HEK293T (cell line): ENCODE data around the gene TTLL11.

Experiments
- CTCF ChIA-PET: fragments of 350-600 bp; formaldehyde crosslinking; extraction: SDS; loops from one replicate; lab custom pipeline; 2021; ENCODE audit warnings: antibody characterized with exemption, inconsistent platforms; lab: Yijun Ruan, JAX
- POLR2A ChIA-PET: fragments of 350-600 bp; formaldehyde crosslinking; extraction: SDS; loops from one replicate; lab custom pipeline; 2020; ENCODE audit warnings: antibody characterized with exemption, inconsistent platforms; lab: Yijun Ruan, JAX
- DNase-seq: peaks from one replicate; pipeline ENCODE4 v3.0.0; 2012; ENCODE audit warnings: mixed read lengths; ENCODE audit errors: extremely low spot score
- ARNT ChIP-seq: fragments of 450-650 bp; IDR thresholded peaks from 2 replicates; pipeline ENCODE4 v1.6.1; 2017; ENCODE audit warnings: mild to moderate bottlenecking
- BHLHE40 ChIP-seq: fragments of 450-650 bp; IDR thresholded peaks from 2 replicates; pipeline ENCODE4 v1.6.1; 2016; ENCODE audit warnings: mild to moderate bottlenecking, moderate library complexity, borderline replicate concordance
- CTBP1 ChIP-seq: fragments of 450-650 bp; IDR thresholded peaks from 2 replicates; pipeline ENCODE4 v1.6.1; 2016; ENCODE audit warnings: borderline replicate concordance
- ELF4 ChIP-seq: fragments of 450-650 bp; IDR thresholded peaks from 2 replicates; pipeline ENCODE4 v1.6.1; 2017; ENCODE audit warnings: antibody characterized with exemption
- FOXA1 ChIP-seq: fragments of 450-650 bp; IDR thresholded peaks from 2 replicates; pipeline ENCODE4 v1.6.1; 2016; ENCODE audit warnings: mild to moderate bottlenecking
- FOXK2 ChIP-seq: fragments of 450-650 bp; IDR thresholded peaks from 2 replicates; pipeline ENCODE4 v1.6.1; 2016; ENCODE audit warnings: mild to moderate bottlenecking
- FOXM1 ChIP-seq: fragments of 450-650 bp; IDR thresholded peaks from 2 replicates; pipeline ENCODE4 v1.6.1; 2017; ENCODE audit warnings: mild to moderate bottlenecking, borderline replicate concordance
- HDGF ChIP-seq: fragments of 450-650 bp; IDR thresholded peaks from 2 replicates; pipeline ENCODE4 v1.6.1; 2017; ENCODE audit warnings: antibody characterized with exemption, borderline replicate concordance
- L3MBTL2 ChIP-seq: fragments of 450-650 bp; conservative IDR thresholded peaks from 2 replicates; pipeline ENCODE4 v1.6.1; 2016; ENCODE audit warnings: mild to moderate bottlenecking
- LEF1 ChIP-seq: fragments of 450-650 bp; IDR thresholded peaks from 2 replicates; pipeline ENCODE4 v1.6.1; 2017; ENCODE audit warnings: mild to moderate bottlenecking, borderline replicate concordance
- NFRKB ChIP-seq: fragments of 450-650 bp; IDR thresholded peaks from 2 replicates; pipeline ENCODE4 v1.6.1; 2016; ENCODE audit warnings: mild to moderate bottlenecking, moderate library complexity
- PKNOX1 ChIP-seq: fragments of 450-650 bp; IDR thresholded peaks from 2 replicates; pipeline ENCODE4 v1.6.1; 2016
- SP1 ChIP-seq: fragments of 450-650 bp; IDR thresholded peaks from 2 replicates; pipeline ENCODE4 v1.6.1; 2017
- SUZ12 ChIP-seq: fragments of 450-650 bp; IDR thresholded peaks from 2 replicates; pipeline ENCODE4 v1.6.1; 2016; ENCODE audit warnings: mild to moderate bottlenecking
- TARDBP ChIP-seq: fragments of 450-650 bp; IDR thresholded peaks from 2 replicates; pipeline ENCODE4 v1.6.1; 2016
- ZNF384 ChIP-seq: fragments of 450-650 bp; IDR thresholded peaks from 2 replicates; pipeline ENCODE4 v1.6.1; 2016

Gene TTLL11

GRCh38 chr9:121962421-121962820, 130.7 kb downstream of the TTLL11 start:
- TF ChIP-seq CTBP1: no peak
- no peak for TF ChIP-seq FOXK2
- TF ChIP-seq L3MBTL2: no peak
- TF ChIP-seq FOXA1: no peak
- no peak for TF ChIP-seq PKNOX1
- TF ChIP-seq TARDBP: no peak
- TF ChIP-seq SP1: no peak
- no peak for TF ChIP-seq BHLHE40
- no peak for TF ChIP-seq NFRKB
- no peak for TF ChIP-seq ZNF384
- TF ChIP-seq ARNT: no peak
- TF ChIP-seq SUZ12: no peak
- ChIA-PET POLR2A (no interaction called here), CTCF (no interaction called here)
- no peak for DNase-seq

GRCh38 chr9:121960665-121961064, 132.4 kb downstream of the TTLL11 start:
- ChIA-PET CTCF (no interaction called here), POLR2A (no interaction called here)
- TF ChIP-seq ARNT (no peak), ELF4 (no peak), PKNOX1 (no peak), TARDBP (no peak), FOXM1 (no peak), FOXA1 (no peak), ZNF384 (no peak), FOXK2 (no peak), SUZ12 (no peak), SP1 (no peak), LEF1 (no peak)
- no peak for DNase-seq

GRCh38 chr9:121958530-121958929, 134.6 kb downstream of the TTLL11 start:
- DNase-seq: no peak
- no peak for TF ChIP-seq ARNT
- no peak for TF ChIP-seq FOXK2
- TF ChIP-seq HDGF: no peak
- TF ChIP-seq LEF1: no peak
- no peak for TF ChIP-seq PKNOX1
- no peak for TF ChIP-seq TARDBP
- TF ChIP-seq FOXA1: no peak
- ChIA-PET POLR2A (no interaction called here), CTCF (no interaction called here)

GRCh38 chr9:121956808-121957207, 136.3 kb downstream of the TTLL11 start:
- DNase-seq: no peak
- ChIA-PET POLR2A (no interaction called here), CTCF (no interaction called here)
- no peak for TF ChIP-seq FOXK2
- no peak for TF ChIP-seq BHLHE40
- TF ChIP-seq NFRKB: no peak
- no peak for TF ChIP-seq TARDBP
- TF ChIP-seq LEF1: no peak

- no peak for DNase-seq
- POLR2A ChIA-PET: no interaction called here
- TF ChIP-seq CTBP1: no peak
- no peak for TF ChIP-seq ELF4
- CTCF ChIA-PET: no interaction called here
Observed at GRCh38 chr9:121955649-121956048, 137.5 kb downstream of the TTLL11 start.

GRCh38 chr9:121954477-121955140, 138.5 kb downstream of the TTLL11 start:
- CTCF ChIA-PET: no interaction called here
- POLR2A ChIA-PET: no interaction called here
- TF ChIP-seq BHLHE40 (no peak), ZNF384 (no peak), FOXK2 (no peak), CTBP1 (no peak), PKNOX1 (no peak), FOXM1 (no peak), LEF1 (no peak), ARNT (no peak)
- no peak for DNase-seq

- no peak for DNase-seq
- TF ChIP-seq LEF1 (no peak), L3MBTL2 (no peak), PKNOX1 (no peak), SUZ12 (no peak), SP1 (no peak), NFRKB (no peak), FOXK2 (no peak), FOXA1 (no peak), ELF4 (no peak), ARNT (no peak), BHLHE40 (no peak), CTBP1 (no peak), TARDBP (no peak)
- POLR2A ChIA-PET: no interaction called here
- CTCF ChIA-PET: interaction anchor here (0.6 kb wide), 1 partner anchor 12 kb away, joined by 4 read pairs; no protein-coding TSS in a partner anchor
Observed at GRCh38 chr9:121952611-121953010, 140.5 kb downstream of the TTLL11 start.
